ENCODE measurements around the gene CRACR2A. TPM values are rescaled to one million over a fixed set of nuclear protein-coding genes. Genes with fewer than 3 reads are reported as not detected.

Gene CRACR2A
- total RNA-seq, 1 experiment from 2014 or later: 0.92 TPM

GRCh38 chr12:3697311-3697870, 55.5 kb downstream of the CRACR2A start:
- Histone ChIP-seq H3K9me3 (ENCODE audit: control insufficient read depth, insufficient read depth, low read depth, low read length) (no peaks in the 10 kb centered on the region), H3K4me3 (ENCODE audit: low read depth in 2 of 2, low read length in 2 of 2) (no peak overlapping the region), H3K27me3 (ENCODE audit: control insufficient read depth, insufficient read depth, low read length) (no peaks in the 10 kb centered on the region), H3K27ac (ENCODE audit: low read length) (no peak overlapping the region), H3K36me3 (ENCODE audit: control insufficient read depth, insufficient read depth, low read length) (no peaks in the 10 kb centered on the region), H3K4me1 (ENCODE audit: control insufficient read depth, insufficient read depth, low read length) (no peaks in the 10 kb centered on the region)
- ATAC-seq: no peak
- no TSS peak for BruUV-seq (replicated peaks)
- in situ Hi-C loops (cut with HindIII; ENCODE audit: low pct_unique_long_range_greater_than_20kb, low sequenced_read_pairs): no loop called here
- CTCF ChIA-PET: no interaction called here
- DNase-seq (ENCODE audit: low read depth, low spot score): no peak
- POLR2A ChIA-PET: no interaction called here
- TF ChIP-seq CTCF (IDR thresholded peaks at IDR 0.05) (no peak), POLR2AphosphoS5 (IDR thresholded peaks at IDR 0.05; ENCODE audit: low read depth, low read length) (no peak), TCF7L2 (IDR thresholded peaks at IDR 0.05; ENCODE audit: low read depth, low read length) (no peak), REST (IDR thresholded peaks at IDR 0.05; ENCODE audit: insufficient read depth in 1 of 2, low read depth in 2 of 2, low read length in 1 of 2) (no peak), SIN3A (IDR thresholded peaks at IDR 0.05; ENCODE audit: borderline replicate concordance, insufficient read depth, low read depth, low read length) (no peak)
- intact Hi-C loops (cut with micrococcal nuclease; ENCODE audit: unreplicated experiment): no loop called here

GRCh38 chr12:3694673-3695072, 58.2 kb downstream of the CRACR2A start:
- CTCF ChIA-PET: interaction anchor here (0.5 kb wide), 1 partner anchor 203 kb away, joined by 3 read pairs; no protein-coding TSS in a partner anchor
- H3K4me1 ChIP-seq (ENCODE audit: control insufficient read depth, insufficient read depth, low read length): no peaks in the 10 kb centered on the region

More at GRCh38 chr12:3694673-3695072, 58.2 kb downstream of the CRACR2A start:
- H3K36me3 ChIP-seq (ENCODE audit: control insufficient read depth, insufficient read depth, low read length): no peaks in the 10 kb centered on the region
- no peaks in the 10 kb centered on the region for H3K27me3 ChIP-seq (ENCODE audit: control insufficient read depth, insufficient read depth, low read length)
- BruUV-seq (replicated peaks): no TSS peak
- in situ Hi-C loops (cut with HindIII; ENCODE audit: low pct_unique_long_range_greater_than_20kb, low sequenced_read_pairs) (no loop called here), intact Hi-C loops (cut with micrococcal nuclease; ENCODE audit: unreplicated experiment) (no loop called here)
- ATAC-seq (no peak), DNase-seq (ENCODE audit: low read depth, low spot score) (no peak)
- TF ChIP-seq REST (IDR thresholded peaks at IDR 0.05; ENCODE audit: insufficient read depth in 1 of 2, low read depth in 2 of 2, low read length in 1 of 2) (no peak), CTCF (IDR thresholded peaks at IDR 0.05) (no peak), SIN3A (IDR thresholded peaks at IDR 0.05; ENCODE audit: borderline replicate concordance, insufficient read depth, low read depth, low read length) (no peak), TCF7L2 (IDR thresholded peaks at IDR 0.05; ENCODE audit: low read depth, low read length) (no peak), POLR2AphosphoS5 (IDR thresholded peaks at IDR 0.05; ENCODE audit: low read depth, low read length) (no peak)
- no peaks in the 10 kb centered on the region for H3K9me3 ChIP-seq (ENCODE audit: control insufficient read depth, insufficient read depth, low read depth, low read length)
- no peak overlapping the region for H3K27ac ChIP-seq (ENCODE audit: low read length)
- no peak overlapping the region for H3K4me3 ChIP-seq (ENCODE audit: low read depth in 2 of 2, low read length in 2 of 2)
- POLR2A ChIA-PET: no interaction called here

Data from Panc1 (cell line).